Urinary bladder (tissue), 4 donors: ENCODE data around the gene DPM1. TPM values are rescaled to one million over a fixed set of nuclear protein-coding genes. Genes with fewer than 3 reads are reported as not detected.

Experiments used
- DNase-seq: peaks from one replicate; pipeline ENCODE4 v3.0.0-alpha.2; 2015; ENCODE audit errors: extremely low spot score
- H3K27ac ChIP-seq: one replicate; pipeline ENCODE4 v1.5.1; 2013; ENCODE audit warnings: low read depth, mild to moderate bottlenecking, moderate library complexity
- H3K36me3 ChIP-seq: one replicate; pipeline ENCODE4 v1.6.1; 2013; ENCODE audit warnings: mild to moderate bottlenecking, moderate library complexity; ENCODE audit not compliant: insufficient read depth
- H3K4me1 ChIP-seq: one replicate; pipeline ENCODE4 v1.6.1; 2013; ENCODE audit warnings: mild to moderate bottlenecking, moderate library complexity; ENCODE audit not compliant: insufficient read depth
- H3K4me3 ChIP-seq: one replicate; pipeline ENCODE4 v1.5.1; 2013; ENCODE audit warnings: low read depth, low read length
- WGBS: extraction: QIAGEN DNeasy Blood & Tissue Kit; methylation state at CpG from one replicate; pipeline ENCODE4 v1.1.7; 2013; 5-methylcytosine and 5-hydroxymethylcytosine counted together
- polyA plus RNA-seq: library from polyadenylated mRNA; stranded (reverse); fragments of 200-250 nt; gene quantifications from one replicate; pipeline ENCODE4 v1.2.3, GENCODE V29; 2013
- total RNA-seq: library from RNA; depleted of rRNA; stranded (reverse); fragments of >200 nt; gene quantifications from one replicate; pipeline ENCODE4 v1.2.3, GENCODE V29; 2014
- donor health status: healthy with polysubstance abuse.
- donor health status: healthy.

Gene DPM1
- total and polyA plus RNA-seq, 2 donors: 56.3 TPM

DNA sequence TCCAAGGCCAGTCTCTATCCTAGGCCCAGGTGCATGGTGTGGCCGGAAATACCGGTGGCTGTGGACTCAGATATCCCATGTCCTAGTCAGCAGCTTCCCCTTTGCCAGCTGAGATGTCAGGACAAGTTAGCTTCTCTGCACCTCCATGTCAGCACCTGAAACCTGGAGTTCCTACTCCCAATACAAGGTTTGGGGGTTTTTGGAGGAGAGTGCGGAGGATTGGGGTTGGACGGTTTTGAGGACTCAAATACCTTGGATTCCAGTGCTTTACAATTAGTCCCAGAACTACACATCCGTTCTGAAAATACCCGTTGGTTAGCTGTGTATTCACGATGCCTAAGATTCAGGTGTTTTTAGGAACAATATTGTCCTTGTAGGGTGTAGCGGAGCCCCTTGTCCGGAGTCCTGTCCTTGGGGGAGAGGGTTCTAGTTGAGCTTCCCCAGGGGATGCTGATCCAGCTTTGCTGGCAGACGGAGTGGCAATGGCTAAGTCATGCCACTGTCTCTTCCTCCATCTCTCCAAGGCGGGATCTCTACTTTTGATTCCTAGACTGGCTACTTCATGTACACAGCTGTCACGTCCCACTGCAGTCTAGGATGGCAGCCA, 72.0 kb downstream of the DPM1 start:
- Histone ChIP-seq H3K4me3 (no peak overlapping the region), H3K36me3 (peaks cover 4% of the 10 kb centered on the region), H3K27ac (no peak overlapping the region), H3K4me1 (no peaks in the 10 kb centered on the region)
- WGBS: 78% methylated on average over 12 of the region's 12 CpGs
- DNase-seq: no peak

DNA sequence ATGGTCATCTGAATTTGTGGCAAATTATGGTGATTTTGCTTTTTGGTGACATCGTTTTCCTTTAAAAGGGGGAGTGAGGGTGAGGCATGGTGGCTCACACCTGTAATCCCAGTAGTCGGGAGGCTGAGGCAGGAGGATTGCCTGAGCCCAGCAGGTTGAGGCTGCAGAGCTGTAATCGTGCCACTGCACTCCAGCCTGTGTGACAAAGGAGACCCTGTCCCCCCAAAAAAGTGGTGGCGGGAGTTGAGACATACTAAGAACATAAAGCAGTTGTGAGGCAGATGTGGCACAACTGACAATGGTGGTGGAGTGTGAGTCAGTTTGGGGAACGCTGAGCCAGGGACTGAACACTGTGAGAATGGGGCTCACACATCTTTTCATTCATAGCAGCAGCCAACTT, 72.6 kb downstream of the DPM1 start:
- WGBS: 89% methylated on average over 5 of the region's 5 CpGs
- H3K4me3 ChIP-seq: no peak overlapping the region
- no peak for DNase-seq

DNA sequence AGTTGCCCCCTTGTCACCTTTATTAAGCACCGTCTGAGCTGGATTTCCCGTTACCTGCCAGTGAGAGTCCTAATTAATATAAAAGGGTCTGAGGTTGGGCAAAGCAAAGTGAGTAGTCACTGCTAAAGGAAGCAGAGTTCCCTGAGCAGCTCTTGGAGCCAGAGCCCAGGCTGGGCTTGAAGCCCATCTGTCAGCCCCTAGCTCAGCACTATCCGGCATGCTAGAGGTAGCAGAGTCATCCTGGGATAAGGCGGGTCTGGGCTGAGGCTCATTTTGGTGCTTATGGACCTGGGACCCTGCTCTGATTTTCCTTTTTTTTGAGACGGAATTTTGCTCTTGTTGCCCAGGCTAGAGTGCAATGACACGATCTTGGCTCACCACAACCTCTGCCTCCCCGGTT, 73.3 kb downstream of the DPM1 start:
- Histone ChIP-seq H3K27ac (no peak overlapping the region), H3K4me1 (no peaks in the 10 kb centered on the region), H3K36me3 (peaks cover 2% of the 10 kb centered on the region), H3K4me3 (no peak overlapping the region)
- DNase-seq: no peak
- WGBS: 73% methylated on average over 7 of the region's 7 CpGs

More for the DNA sequence above, 72.6 kb downstream of the DPM1 start:
- peaks cover 2% of the 10 kb centered on the region for H3K36me3 ChIP-seq
- no peaks in the 10 kb centered on the region for H3K4me1 ChIP-seq
- H3K27ac ChIP-seq: no peak overlapping the region

Other genes starting within 250 kb of the DPM1 start
- 11.7 TPM for gene PARD6B, start 227.0 kb downstream of the DPM1 start, total RNA-seq
- 0.52 TPM for gene PARD6B, start 227.0 kb downstream of the DPM1 start, polyA plus RNA-seq
- gene BCAS4, start 163.5 kb downstream of the DPM1 start, total RNA-seq: 4.8 TPM
- 9.2 TPM for gene BCAS4, start 163.5 kb downstream of the DPM1 start, polyA plus RNA-seq
- gene ADNP, start 27.1 kb downstream of the DPM1 start, total RNA-seq: 92.2 TPM
- gene ADNP, start 27.1 kb downstream of the DPM1 start, polyA plus RNA-seq: 36.2 TPM
- 4.9 TPM for gene MOCS3, start 286 bp upstream of the DPM1 start, total RNA-seq
- 4.3 TPM for gene MOCS3, start 286 bp upstream of the DPM1 start, polyA plus RNA-seq
- 5.6 TPM for gene KCNG1, start 64.6 kb upstream of the DPM1 start, total RNA-seq
- gene KCNG1, start 64.6 kb upstream of the DPM1 start, polyA plus RNA-seq: 8.3 TPM